Measurements from ENCODE around the gene EIF3D.

EIF3D gene

DNA sequence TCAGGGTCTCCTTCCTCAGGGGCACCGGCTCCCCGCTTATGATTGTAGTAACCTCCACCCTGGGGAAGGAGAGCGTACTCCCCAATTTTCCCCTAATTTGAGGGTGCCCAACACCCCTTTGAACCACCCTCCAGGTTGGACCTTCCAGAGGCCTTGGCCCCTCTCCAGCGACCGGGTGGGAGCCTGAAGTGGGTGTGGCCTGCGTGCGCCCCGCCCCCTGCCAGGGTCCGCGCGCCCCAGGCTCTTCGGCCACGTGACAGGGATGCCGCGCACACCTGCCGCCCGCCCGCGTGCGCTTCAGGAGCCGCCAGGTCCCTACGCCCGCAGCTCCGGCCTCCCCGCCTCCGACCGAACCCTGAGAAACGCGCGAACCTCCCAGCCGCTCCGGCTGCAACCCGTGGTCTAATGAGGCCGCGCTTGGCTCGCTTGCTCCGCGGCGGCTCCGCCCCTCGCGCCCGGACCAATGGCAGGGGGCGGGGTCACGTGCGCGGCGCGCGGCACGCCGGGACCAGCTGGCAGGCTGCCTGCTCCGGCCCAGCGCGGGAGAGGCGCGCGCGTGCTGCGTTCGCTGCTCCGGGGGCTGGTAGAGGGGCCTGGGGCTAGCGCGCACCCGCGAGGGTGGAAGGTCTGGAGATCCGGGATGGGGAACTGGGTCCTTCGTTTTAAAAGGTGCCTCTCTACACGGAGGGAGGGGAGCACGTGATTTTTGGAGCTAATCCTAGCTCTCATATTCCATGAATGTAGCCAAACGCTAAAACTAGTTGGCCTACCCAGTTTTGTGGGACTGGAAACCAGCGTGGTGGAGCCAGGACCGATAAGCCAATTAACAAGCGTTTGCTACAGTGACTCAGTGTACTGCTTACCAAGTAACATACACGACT, 22.1 kb downstream of the EIF3D start, which contains the start of gene FOXRED2:
Gene FOXRED2, minus strand, starts transcription at position 404 of the 881 bp plus-strand sequence. CDS start 618 bp downstream, outside the sequence.
- FAIRE-seq, result no peak

DNA sequence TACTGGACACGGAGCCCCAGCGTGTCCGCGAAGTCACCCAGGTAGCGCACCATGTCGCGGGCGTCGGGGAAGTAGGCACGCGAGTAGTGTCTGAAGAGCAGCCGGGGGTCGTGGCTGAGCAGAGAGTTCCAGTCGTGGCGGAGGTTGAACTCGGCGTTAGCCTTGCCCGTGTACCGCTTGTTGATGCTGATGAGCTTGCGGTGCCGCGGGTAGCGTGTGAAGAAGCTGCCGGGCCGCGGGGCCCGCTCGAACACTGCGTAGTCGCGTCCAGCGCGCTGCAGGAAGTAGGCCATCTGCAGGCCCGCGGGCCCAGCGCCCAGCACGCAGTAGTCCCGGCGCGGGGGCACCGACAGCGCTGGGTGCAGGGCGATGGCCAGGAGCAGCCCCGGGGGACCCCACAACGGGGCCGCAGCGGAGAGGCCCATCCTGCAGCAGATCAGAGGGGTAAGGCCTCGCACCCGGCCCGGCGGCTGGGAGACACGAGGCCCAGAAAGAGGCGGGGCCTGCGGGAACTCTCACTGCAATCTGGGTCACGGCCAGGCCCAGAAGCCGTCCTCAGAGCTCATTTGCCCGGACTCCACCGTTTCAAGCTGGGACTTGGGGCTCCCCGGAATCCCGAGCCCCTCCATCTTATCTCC, 22.8 kb downstream of the EIF3D start:
- no peak for FAIRE-seq

DNA sequence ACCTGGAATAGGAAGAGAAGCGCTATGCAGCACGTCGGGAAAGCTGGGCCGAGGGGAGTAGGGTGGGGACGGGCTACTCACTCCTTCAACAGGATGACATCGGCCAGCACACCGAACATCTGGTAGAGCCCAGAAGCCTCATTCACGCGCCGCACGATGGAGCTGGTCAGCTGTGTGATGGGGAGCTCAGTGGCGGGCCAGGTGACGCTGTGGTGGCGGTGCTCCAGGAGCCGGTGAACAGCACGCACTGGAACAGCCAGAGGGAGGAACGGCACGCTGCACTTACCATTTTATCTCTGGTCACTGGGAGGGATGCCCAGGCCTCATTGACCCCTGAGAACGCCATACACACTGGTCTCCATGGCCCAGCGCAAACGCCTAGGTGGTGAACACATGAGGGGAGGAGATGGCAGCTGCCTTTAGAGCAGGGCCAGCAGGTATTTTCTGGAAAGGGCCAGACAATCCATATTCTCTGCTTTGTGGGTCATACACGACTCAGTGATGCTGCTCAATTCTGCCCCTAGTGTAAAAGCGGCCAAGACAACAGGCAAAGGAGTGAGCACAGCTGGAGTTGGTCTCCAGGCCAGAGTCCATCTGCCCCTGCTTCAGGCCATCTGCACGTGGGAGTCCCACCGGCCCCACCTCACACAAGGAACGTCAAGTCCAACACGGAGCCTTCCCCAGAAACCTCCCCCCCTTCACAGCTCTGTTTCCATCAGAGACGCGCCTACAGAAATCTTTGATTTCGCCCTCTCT, 30.9 kb downstream of the EIF3D start:
- FAIRE-seq, result no peak

DNA sequence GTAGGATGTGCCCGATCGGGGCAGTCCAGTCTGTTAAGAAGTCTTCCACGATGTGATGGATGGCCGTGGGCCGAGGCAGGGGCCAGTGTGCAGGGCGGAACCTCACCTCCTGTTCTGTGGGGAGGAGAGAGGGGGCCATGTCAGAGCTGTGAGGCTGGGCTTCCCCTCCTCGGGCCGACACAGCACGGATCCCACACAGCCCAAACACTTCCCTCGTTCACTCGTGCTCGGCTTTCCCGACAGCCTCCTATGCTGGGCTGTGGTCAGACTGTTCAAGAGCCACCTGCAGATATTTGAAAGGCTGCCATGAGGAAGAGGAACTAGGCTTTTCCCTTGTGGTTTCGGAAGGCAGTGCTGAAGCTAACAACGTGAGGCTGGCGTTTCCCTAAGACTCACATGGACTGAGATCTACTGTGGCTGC, 35.3 kb downstream of the EIF3D start:
- no peak for FAIRE-seq

DNA sequence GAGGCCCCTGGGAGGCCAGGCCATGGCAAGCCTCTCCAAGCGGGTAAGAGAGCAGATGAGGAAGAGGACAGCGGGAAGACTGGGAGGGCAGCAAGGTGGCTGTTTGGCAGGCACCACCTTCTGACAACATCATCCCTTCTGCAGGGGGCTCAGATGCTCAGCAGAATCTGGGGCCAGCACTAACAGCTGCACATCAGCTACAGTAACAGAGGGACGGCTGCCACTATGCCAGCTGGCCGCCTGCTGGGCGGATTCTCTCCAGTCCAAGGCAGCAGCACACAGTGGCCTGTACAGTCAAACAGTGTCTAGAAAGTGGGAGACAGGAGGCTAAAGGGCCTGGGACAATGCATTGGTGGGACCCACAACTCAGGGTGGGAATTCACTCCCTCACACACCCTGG, 36.9 kb downstream of the EIF3D start:
- FAIRE-seq, result no peak

DNA sequence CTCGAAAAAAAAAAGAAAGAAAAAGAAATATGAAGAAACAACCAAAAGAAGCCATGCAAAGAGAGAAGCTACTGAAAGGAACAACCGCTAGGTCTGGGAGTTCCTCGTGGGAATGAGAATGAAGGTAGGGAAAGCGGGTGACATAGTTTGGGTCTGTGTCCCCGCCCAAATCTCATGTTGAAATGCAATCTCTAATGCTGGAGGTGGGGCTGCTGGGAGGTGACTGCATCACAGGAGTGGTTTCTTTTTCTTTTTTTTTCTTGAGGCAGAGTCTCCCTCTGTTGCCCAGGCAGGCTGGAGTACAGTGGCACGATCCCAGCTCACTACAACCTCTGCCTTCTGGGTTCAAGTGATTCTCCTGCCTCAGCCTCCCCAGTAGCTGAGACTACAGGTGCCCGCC, 37.8 kb downstream of the EIF3D start:
- FAIRE-seq, result no peak

DNA sequence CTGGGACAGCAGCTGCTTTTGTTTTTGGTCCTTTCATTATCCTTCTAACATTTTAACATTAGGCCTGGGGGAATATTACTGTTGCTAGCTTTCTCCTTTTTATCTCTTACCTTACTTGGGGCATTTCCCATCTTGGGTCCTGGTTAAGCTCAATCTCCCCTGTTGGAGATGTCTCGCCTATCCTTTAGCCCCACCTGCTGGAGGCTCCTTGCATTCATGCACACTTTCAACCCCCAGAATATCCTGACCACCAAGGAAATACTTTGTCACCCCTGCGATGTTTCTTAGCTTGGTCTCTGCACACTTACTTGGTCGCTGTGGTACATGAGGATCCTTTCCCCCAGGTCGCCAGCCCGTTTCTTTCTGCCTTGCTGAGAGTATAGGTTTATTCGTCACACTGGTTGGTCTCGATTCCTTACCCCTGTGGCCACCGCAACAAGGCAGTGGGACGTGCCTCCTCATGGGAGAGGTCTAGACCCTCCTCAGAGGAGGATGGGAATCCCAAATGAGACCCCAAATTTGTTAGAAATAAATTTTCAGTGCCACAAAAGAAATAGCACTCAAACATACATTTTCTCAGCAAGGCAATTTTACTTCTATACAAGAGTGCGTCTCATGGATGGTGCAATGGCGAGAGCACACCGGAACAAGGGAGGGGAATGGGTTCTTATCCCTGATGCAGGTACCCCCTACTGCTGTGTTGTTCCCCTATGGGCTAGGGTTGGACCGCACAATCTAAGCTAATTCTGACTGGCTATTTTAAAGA, 42.2 kb downstream of the EIF3D start:
- no peak for FAIRE-seq

DNA sequence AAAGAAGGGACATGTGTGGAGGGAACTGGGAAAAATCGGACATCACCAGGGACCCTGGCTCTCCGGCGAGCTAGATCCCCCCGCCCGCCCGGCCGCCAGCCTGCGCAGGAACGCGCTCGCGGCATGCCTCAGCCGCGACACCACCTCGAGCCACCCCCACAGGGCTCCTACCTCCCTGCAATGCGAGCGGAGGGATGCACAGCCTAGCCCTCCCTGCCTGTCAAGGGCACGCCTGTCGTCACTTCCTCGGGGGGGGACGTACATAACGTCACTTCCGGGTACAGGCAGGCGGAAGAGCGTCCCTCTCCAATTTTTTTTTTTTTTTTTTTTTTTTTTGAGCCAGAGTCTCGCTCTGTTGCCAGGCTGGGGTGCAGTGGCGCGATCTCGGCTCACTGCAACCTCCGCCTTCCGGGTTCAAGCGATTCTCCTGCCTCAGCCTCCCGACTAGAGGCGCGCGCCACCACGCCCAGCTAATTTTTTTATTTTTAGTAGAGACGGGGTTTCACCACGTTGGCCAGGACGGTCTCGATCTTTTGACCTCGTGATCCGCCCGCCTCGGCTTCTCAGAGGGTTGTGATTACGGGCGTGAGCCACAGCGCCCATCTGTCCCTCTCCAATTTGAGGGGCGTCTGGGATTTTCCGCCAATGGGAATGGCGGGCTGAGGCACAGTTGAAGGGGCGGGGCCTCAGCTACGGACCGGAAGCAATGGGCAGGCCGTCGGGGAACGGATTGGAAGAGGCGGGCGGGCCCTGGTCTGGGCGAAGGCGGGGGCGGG, 47.4 kb downstream of the EIF3D start, which contains the start of gene TXN2:
Gene TXN2, minus strand, starts transcription at position 248 of the 776 bp plus-strand sequence. CDS start 803 bp downstream, outside the sequence.
- peak; percentile 88 for FAIRE-seq

DNA sequence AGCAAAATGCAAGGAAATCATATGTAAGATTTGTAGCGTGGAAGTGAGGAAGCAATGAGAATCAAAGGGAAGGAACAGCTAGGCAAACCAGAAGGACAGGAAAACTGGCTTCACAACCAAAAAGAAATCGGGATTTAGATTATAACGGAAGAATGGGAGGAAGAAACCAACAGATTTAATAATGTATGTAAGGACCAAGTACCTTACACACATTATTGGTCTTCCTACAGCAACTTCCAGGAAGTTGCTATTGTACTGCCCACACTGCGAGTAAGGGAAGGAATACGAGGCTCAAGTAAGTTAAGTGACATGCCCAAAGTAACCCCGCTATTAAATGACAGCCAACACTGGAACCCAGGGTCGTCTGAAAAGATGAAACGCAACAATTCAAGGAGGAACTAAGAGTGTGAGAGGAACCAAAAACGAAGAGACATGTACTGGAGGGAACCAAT, 48.0 kb downstream of the EIF3D start:
- no peak for FAIRE-seq

DNA sequence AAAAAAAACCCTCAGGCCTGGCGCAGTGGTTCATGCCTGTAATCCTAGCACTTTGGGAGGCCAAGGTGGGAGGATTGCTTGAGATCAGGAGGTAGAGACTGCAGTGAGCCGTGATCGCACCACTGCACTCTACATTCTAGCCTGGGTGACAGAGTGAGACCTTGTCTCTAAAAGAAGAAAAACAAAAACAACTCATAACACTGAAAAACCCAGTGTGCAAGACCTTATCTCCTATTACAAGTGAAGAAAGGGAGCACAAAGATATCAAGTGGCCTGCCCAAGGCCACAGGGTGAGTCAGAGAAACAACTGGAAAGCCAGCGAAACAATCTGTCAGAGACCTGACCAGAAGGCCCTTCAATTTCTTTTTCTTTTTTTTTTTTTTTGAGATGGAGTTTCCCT, 50.0 kb downstream of the EIF3D start:
- FAIRE-seq, result no peak

DNA sequence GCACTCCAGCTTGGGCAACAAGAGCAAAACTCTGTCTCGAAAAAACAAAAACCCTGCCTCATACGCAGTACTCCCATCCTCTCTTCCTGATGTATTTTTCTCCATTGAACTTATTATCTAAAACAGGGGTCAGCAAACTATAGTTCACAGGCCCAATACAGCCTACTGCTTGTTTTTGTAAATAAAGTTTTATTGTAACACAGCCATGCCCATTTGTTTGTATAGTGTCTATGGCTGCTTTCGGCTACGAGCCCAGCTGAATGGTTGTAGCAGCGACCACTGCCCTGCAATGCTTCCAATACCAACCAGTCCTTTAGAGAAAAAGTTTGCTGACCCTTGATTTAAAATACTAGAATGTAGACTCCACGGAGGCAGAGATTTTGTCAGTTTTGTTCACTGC, 53.6 kb downstream of the EIF3D start:
- FAIRE-seq, result no peak

DNA sequence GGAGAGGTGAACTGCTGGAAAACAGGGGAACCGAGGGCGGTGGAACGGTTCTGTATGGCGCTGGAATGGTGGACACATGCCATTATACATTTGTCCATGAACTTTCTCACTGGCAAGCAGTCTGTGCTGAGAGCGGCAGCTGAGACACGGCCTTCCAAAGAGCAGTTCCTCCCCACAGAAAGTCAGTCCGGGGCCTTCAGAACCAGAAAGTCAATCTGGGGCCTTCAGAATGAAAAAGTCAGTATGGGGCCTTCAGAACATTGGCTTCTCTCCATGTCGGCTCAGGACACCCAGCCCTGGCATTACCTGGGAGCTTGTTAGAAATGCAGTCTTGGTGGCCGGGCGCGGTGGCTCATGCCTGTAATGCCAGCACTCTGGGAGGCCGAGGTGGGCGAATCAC, 56.3 kb downstream of the EIF3D start:
- FAIRE-seq, result no peak

DNA sequence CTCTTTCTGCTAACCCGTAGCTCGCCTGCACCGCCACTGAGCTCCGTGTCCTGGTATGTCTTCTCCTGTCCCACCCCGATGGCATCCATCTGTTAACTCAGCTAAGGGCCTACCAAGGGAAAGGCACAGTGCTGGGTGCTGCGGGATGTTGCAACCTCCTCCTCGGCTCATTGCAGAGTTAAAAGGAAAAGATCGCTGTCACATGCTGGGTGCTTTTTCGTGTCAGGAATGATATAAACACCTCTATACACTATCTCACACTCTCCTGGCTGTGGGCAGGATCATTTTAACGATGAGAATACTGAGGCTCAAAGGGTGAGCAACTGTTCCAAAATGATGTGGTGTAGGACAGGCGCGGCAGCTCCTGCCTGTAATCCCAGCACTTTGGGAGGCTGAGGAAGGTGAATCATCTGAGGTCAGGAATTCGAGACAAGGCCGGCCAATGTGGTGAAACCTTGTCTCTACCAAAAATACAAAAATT, 57.6 kb downstream of the EIF3D start:
- FAIRE-seq, result no peak

DNA sequence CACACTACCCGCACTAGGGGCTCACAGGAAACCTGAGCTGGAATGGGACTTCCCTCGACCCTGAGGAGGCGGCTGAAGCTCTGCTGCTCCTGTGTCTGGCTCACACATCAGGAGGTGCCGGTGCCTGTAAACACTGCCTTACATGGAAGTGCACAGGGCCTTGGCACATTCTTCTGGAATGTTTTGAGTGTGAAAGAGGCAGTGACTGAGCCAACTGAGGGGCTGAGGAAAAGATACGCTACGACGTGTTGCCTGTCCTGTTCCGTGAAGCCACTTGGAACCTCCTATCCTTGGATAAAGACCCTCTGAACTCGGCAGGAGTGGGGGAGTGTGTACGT, 58.0 kb downstream of the EIF3D start:
- no peak for FAIRE-seq

DNA sequence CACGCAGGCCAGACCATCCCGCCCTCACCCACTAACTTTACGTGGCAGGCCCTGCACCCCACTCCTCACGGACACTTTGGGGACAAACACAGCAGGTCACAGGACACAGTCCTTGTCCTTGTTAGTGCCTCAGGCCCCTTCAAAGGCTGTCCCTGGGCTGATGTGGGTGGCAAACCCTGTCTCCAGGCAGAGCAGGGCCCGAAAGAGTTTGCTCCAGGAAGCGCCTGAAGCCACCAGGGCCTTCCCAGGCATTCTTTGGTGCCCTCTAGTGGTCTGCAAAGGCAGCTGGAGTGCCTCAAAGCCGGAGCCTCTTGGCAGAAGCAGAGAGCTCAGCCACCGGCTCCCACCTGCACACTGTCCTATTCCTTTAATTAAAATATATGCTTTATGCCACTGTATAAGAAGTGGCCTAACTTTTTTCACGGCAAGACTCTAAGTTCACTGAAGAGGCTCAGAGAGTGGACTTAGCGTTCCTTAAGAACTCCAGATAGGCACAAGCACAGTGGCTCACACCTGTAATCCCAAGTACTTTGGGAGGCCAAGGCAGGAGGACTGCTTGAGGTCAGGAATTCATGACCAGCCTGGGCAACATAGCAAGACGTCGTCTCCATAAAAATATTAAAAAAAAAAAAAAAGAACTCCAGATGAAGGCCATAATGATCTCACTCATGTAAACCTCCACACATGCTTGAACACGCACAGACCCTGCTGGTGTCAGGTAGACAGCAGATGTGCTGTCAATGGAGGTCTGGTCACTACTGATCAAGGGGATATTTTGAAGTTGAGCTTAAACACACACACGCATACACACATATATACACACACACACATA, 58.6 kb downstream of the EIF3D start:
- peak; percentile 39 for FAIRE-seq

DNA sequence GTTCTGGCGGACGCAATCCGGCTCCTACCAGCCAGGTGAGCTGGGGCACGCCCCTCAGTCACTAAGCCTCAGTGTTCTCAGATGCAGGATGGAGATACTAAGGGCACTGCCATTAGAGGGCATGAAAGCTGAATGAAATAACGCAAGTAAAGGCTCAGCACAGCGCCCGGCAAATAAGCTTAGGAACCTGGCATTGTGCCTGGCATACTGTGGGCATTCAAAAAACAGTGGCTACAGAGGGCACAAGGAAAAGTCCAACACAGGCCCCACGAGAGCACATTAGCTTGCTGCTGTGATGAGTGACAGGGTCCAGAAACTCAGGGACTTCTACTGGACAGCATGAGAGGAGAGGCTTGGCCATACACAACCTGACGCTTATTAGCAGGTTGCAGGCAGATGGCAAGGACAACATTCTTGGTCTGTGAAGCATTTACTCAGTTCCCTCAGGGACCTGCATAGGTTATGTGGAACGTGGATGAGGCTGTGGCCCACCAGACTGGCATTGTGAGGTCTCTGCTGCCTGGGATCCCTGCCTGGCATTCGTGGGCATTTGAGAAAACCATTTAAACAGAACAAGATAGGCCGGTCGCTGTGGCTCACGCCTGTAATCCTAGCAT, 59.8 kb downstream of the EIF3D start:
- FAIRE-seq, result no peak

DNA sequence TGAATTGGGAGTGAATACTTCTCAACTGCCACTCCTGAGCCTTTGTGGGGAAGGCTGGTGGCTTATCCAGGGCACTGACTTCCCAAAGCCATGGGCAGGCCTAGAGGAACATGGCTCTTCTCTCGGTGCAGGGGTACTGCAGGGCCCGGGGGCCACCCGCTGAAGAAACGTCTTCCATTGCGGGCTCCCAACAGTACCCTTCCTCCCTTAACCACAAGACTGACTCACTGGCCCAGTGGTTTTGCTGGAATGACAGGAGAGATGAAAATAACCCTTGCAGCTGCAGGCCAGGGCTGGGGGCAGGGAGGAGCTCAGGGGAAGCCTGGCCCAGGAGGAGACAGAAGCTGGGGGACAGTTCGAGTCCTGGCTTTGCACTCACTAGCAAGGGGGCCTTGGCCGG, 61.0 kb downstream of the EIF3D start:
- no peak for FAIRE-seq

DNA sequence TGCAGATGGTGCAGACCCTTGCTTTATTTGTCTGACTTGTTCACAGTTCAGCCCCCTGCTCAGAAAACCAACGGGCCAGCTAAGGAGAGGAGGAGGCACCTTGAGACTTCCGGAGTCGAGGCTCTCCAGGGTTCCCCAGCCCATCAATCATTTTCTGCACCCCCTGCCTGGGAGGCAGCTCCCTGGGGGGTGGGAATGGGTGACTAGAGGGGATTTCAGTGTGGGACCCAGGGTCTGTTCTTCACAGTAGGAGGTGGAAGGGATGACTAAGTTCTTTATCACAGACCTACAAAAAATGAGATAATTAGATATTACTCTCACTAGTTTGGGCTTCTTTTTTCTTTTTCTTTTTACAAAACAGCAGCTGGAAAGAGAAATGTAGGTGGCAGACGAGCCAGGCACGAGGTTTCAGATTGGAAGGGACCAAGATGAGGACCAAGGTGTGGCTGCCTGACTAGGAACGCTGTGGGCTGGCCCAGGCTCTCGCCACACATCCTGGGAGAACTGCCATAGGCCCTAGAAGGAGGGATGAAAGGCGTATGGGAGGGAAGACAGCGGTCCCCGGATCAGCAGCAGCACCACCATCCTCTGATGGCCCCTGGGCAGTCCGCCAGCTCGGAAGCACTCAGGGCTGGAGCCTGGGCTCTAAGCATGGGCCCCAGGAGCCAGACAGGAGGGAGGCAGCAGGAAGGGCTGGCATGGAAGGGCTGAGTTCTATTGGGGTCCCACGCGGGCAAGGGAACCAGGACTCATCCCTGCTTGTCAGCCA, 61.7 kb downstream of the EIF3D start:
- FAIRE-seq, result no peak

DNA sequence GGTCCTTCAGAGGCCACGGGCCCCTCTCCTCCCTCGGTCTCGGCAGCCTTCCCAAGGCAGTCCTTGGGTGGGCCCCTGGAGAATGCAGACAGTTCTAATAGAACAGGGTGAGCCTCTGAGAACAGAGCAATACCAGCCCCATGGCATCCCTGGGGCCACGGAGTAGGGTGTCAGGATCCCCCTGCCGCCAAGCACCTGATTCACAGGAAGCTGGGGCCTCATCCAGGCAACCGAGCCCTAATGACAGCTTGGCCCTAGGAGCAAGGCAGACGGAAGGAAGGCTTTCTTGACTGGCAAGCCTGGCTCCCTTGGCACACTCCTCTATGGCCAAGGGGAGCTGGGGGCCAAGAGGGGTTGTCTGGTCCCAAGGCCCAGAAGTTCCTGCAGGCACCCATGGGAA, 62.7 kb downstream of the EIF3D start:
- no peak for FAIRE-seq

Measured in endometrium (tissue), 2 donors.